Measurements from ENCODE around the gene STARD13. TPM values are rescaled to one million over a fixed set of nuclear protein-coding genes. Genes with fewer than 3 reads are reported as not detected.

STARD13 gene
- total and polyA plus RNA-seq, 2 donors (not counting 1 experiment from before 2014, with no cell fraction given) = 0.06 to 0.22 TPM

- H3K4me3 Mint-ChIP-seq = no peak overlapping the region
- H3K9me3 Mint-ChIP-seq (ENCODE audit: insufficient read depth) = no peaks in the 10 kb centered on the region
- CTCF ChIA-PET = interaction anchor here (1.1 kb wide), 1 partner anchor 8 kb away, joined by 3 read pairs; no protein-coding TSS in a partner anchor
- H3K4me1 ChIP-seq (ENCODE audit: control insufficient read depth in 2 of 2, insufficient read depth in 2 of 2, low read length in 2 of 2) = no peaks in the 10 kb centered on the region
- no peak overlapping the region for H2AFZ ChIP-seq (ENCODE audit: insufficient read depth, low read depth, low read length, poor library complexity, severe bottlenecking)
- H3K4me3 ChIP-seq (ENCODE audit: control extremely low read depth in 1 of 5, extremely low read depth in 1 of 5, insufficient read depth in 1 of 5, low read depth in 2 of 5, low read length in 4 of 5) = no peak overlapping the region
- peaks cover 8% of the 10 kb centered on the region for H3K27me3 Mint-ChIP-seq
- H3K4me1 Mint-ChIP-seq = no peaks in the 10 kb centered on the region
- DNase-seq = no peak
- H3K27ac ChIP-seq (ENCODE audit: low read length in 2 of 2) = no peak overlapping the region
- H3K4me2 ChIP-seq (replicated peaks; ENCODE audit: low read depth, low read length, poor library complexity, severe bottlenecking) = no peak overlapping the region
- H3K27me3 ChIP-seq (replicated peaks in 1 of 4; ENCODE audit: control extremely low read depth in 1 of 4, control insufficient read depth in 3 of 4, insufficient read depth in 4 of 4, low read length in 3 of 4) = no peaks in the 10 kb centered on the region
- POLR2A ChIA-PET = interaction anchor here (0.6 kb wide), 1 partner anchor 46 kb away, joined by 8 read pairs; no protein-coding TSS in a partner anchor
- H3K36me3 ChIP-seq (replicated peaks in 1 of 2; ENCODE audit: control extremely low read depth in 1 of 2, control insufficient read depth in 1 of 2, extremely low read depth in 1 of 2, insufficient read depth in 2 of 2, low read length in 1 of 2) = no peaks in the 10 kb centered on the region
- H3K9ac ChIP-seq (ENCODE audit: low read length) = no peak overlapping the region
- no peak overlapping the region for H3K27ac Mint-ChIP-seq
- intact Hi-C loops (cut with micrococcal nuclease) = no loop called here
- no peaks in the 10 kb centered on the region for H3K9me3 ChIP-seq (ENCODE audit: control extremely low read depth in 1 of 3, control insufficient read depth in 2 of 3, insufficient read depth in 1 of 3, low read length in 2 of 3)
- no peak for TF ChIP-seq CTCF (IDR thresholded peaks at IDR 0.05)
- TF ChIP-seq EZH2 (IDR thresholded peaks at IDR 0.05; ENCODE audit: borderline replicate concordance, insufficient read depth, low read depth, low read length, poor library complexity, severe bottlenecking) = no peak
- H4K20me1 ChIP-seq (ENCODE audit: control insufficient read depth, insufficient read depth, low read length, poor library complexity, severe bottlenecking) = no peaks in the 10 kb centered on the region
- no peak for ATAC-seq (ENCODE audit: low read depth)
- H3K79me2 ChIP-seq (ENCODE audit: control insufficient read depth, insufficient read depth, low read length) = no peaks in the 10 kb centered on the region
- no CpG with 5 or more reads among the region's 3 CpGs for WGBS (ENCODE audit: insufficient coverage)
Observed at GRCh38 chr13:33183431-33184111, 102.0 kb downstream of the STARD13 start.

- H3K79me2 ChIP-seq (ENCODE audit: control insufficient read depth, insufficient read depth, low read length) = no peaks in the 10 kb centered on the region
- CTCF ChIA-PET = no interaction called here
- H2AFZ ChIP-seq (ENCODE audit: insufficient read depth, low read depth, low read length, poor library complexity, severe bottlenecking) = no peak overlapping the region
- intact Hi-C loops (cut with micrococcal nuclease) = no loop called here
- no peaks in the 10 kb centered on the region for H3K27me3 ChIP-seq (replicated peaks in 1 of 4; ENCODE audit: control extremely low read depth in 1 of 4, control insufficient read depth in 3 of 4, insufficient read depth in 4 of 4, low read length in 3 of 4)
- no peaks in the 10 kb centered on the region for H3K9me3 Mint-ChIP-seq (ENCODE audit: insufficient read depth)
- WGBS (ENCODE audit: insufficient coverage) = 83% methylated on average over 7 of the region's 9 CpGs
- H3K4me1 ChIP-seq (ENCODE audit: control insufficient read depth in 2 of 2, insufficient read depth in 2 of 2, low read length in 2 of 2) = no peaks in the 10 kb centered on the region
- ATAC-seq (ENCODE audit: low read depth) (no peak), DNase-seq (no peak)
- H3K4me3 ChIP-seq (ENCODE audit: control extremely low read depth in 1 of 5, extremely low read depth in 1 of 5, insufficient read depth in 1 of 5, low read depth in 2 of 5, low read length in 4 of 5) = no peak overlapping the region
- TF ChIP-seq CTCF (IDR thresholded peaks at IDR 0.05) = no peak
- TF ChIP-seq EZH2 (IDR thresholded peaks at IDR 0.05; ENCODE audit: borderline replicate concordance, insufficient read depth, low read depth, low read length, poor library complexity, severe bottlenecking) = no peak
- no peaks in the 10 kb centered on the region for H4K20me1 ChIP-seq (ENCODE audit: control insufficient read depth, insufficient read depth, low read length, poor library complexity, severe bottlenecking)
- no peak overlapping the region for H3K4me2 ChIP-seq (replicated peaks; ENCODE audit: low read depth, low read length, poor library complexity, severe bottlenecking)
- peaks cover 8% of the 10 kb centered on the region for H3K27me3 Mint-ChIP-seq
- no peak overlapping the region for H3K4me3 Mint-ChIP-seq
- H3K36me3 ChIP-seq (replicated peaks in 1 of 2; ENCODE audit: control extremely low read depth in 1 of 2, control insufficient read depth in 1 of 2, extremely low read depth in 1 of 2, insufficient read depth in 2 of 2, low read length in 1 of 2) = no peaks in the 10 kb centered on the region
- H3K27ac Mint-ChIP-seq = no peak overlapping the region
- no peaks in the 10 kb centered on the region for H3K4me1 Mint-ChIP-seq
- POLR2A ChIA-PET = interaction anchor here (0.6 kb wide), 1 partner anchor 45 kb away, joined by 8 read pairs; no protein-coding TSS in a partner anchor
- H3K27ac ChIP-seq (ENCODE audit: low read length in 2 of 2) = no peak overlapping the region
- no peak overlapping the region for H3K9ac ChIP-seq (ENCODE audit: low read length)
- peaks cover 0 to 2% (median 0%) of the 10 kb centered on the region in 3 donors for H3K9me3 ChIP-seq (ENCODE audit: control extremely low read depth in 1 of 3, control insufficient read depth in 2 of 3, insufficient read depth in 1 of 3, low read length in 2 of 3)
Observed at GRCh38 chr13:33182729-33183128, 102.8 kb downstream of the STARD13 start.

All from B cell (primary cell).